HG02943 (cell line): ENCODE measurements around the gene SEC14L1.

Experiments used
- ATAC-seq: cut with Tn5 transposase; IDR thresholded peaks from one replicate; pipeline ENCODE4 v1.9.1; 2021; ENCODE audit warnings: mild to moderate bottlenecking, low read depth, moderate library complexity; ENCODE audit not compliant: unreplicated experiment

SEC14L1 gene

DNA sequence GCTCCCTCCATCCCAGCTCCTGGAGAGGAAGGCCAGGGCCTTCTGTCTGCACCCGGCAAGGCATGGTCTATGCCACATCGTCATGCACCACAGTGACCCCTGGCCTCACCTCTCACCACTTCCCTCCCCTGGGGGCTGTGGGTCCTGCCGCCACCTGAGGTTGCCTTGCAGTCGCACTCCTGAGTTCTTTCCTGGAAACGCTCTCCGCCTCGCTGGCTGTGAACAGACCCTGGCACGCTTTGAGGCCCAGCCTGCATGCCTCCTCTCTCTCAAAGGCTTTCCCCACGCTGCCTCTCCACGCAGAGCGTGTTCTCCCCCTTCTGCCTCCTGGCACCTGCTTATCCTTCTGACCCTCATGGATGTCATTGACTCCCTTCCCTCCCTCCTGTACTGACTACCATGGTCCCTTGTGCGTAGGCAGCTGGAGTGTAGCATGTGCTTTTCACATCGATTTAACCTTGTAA is 45.4 kb downstream of the SEC14L1 start:
- ATAC-seq, result no peak

DNA sequence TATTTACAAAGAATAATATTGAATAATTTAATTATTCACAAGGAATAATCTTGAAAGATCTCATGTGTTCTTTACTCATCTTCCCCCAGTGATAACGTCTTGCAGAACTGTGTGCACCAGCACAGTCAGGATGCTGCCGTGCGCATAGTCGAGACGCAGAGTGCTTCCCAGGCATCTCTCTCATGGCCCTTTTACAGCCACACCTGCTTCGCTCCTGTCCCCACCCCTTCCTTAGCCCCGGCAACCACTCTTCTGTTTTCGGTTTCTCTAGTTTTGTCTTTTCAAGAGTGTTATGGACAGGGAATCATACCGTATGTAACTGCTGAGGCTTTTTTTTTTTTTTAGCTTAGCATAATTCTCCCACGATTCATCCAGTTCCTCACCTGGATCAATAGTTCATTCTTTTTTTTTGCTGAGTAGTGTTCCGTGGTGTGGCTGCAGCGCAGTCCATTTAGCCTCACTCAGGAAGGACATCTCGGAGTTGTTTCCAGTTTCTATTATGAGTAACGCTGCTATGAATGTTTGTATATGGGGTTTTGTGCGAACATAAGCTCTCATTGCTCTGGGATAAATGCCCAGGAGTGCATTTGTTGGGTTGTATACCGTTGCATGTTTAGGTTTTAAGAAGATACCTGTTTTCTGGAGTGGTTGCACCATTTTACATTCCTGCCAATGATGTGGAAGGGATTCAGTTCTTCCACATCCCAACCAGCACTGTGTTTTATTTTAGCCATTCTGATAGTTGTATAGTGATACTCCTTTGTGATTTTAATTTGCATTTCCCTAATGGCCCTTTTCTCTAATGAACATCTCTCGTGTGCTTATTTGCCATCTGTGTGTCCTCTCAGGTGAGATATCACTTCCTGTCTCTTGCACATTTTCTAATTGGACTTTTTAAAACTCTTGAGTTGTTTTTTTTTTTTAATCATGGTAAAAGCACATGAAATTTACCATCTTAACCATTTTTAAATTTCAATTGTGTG is 47.6 kb downstream of the SEC14L1 start:
- no peak for ATAC-seq

DNA sequence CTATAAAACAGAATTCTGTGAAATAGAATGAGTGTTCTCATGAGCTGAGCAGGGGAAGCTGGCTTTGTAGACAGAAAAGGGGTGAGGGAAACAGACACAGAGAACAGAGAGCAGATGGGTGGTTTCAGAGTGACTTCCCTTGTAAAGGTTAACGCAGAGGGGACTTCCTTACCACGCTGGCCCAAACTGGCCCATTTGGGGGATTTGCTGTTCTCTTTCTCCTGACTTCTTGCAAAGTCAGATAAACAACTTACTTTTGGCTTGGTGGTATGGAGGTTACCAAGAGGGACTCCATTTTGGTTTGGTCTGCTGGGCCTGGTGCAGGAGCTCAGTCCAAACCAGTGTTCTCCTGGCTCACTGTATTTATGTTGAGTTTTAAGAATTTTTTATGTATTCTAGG is 48.4 kb downstream of the SEC14L1 start:
- no peak for ATAC-seq

DNA sequence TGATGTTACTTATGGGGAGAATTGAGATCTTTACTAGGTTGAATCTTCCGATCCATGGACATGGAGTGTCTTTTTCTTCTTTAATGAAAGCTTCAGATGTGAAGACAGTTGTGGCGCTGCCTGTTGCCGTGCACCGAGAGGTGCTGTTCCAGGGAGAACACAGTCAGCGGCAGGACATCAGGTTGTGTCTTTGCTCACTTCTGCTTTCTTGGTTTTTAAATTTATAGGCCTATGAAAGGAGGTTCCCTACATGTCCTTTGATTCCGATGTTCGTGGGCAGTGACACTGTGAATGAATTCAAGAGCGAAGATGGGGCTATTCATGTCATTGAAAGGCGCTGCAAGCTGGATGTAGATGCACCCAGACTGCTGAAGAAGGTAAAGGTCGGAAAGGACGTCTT is 49.8 kb downstream of the SEC14L1 start:
- ATAC-seq, result no peak

DNA sequence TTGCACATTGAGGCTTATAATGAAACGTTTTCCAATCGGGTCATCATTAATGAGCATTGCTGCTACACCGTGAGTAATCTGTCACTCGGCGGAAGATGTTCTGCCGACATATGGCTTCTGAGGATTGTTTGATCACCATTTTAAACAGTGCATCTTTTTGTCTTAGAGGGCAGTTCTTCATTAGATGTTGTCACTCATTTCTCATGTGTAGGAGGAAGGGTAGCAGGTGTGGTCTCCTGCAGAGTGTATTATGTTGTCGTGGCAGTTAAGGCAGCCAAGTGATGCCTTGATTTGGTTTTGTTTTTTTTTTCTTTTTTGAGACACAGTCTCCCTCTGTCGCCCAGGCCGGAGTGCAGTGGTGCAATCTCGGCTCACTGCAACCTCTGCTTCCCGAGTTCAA is 50.5 kb downstream of the SEC14L1 start:
- ATAC-seq, result no peak

DNA sequence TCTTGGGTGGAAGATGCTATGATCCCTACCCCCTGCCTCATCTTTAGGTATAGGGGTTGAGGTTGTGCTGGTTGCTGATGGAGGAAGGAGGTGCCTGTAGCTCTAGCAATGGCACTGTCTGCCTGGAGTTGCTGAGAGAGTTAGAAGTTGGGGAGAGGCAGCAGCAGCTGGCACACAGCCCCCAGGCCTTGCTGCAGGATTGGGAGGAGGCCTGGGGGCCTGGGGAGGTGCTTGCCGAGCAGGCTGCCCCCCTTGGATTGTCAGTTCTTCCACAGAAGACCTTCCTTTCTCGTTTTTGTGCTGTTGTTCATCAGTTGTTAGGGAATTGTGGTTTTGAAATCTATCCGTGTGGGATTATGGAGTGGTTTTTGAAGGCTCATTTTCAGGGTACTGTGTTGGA is 52.9 kb downstream of the SEC14L1 start:
- no peak for ATAC-seq

DNA sequence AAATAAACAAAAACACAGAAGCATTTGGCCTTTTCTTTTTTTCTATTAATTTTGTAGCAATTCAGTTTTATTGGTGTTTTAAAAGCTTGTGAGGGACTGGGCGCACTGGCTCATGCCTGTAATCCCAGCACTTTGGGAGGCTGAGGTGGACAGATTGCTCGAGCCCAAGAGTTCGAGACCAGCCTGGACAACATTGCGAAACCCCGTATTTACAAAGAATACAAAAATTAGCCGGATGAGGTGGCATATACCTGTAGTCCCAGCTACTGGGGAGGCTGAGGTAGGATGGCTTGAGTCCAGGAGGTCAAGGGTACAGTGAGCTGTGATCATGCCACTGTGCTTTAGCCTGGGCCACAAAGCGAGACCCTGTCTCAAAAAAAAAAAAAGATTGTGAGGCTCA is 53.4 kb downstream of the SEC14L1 start:
- no peak for ATAC-seq

DNA sequence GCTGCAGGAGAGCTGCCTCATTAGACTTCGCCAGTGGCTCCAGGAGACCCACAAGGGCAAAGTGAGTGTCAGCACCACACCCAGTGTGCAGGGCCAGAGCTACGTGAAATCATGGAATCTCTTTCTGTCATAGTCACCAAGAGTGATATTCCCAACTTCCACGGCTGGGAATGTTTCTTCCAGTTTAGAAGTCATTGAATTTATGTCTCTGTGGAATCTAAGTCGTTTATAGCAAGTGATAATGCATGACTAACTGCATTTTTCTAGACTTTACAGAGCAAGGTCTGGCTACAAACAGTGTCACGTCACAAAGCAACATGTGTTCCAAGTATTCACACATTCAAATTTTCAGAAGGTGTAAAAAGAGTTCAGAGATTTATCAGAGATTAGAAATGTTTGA is 55.5 kb downstream of the SEC14L1 start:
- ATAC-seq, result no peak

DNA sequence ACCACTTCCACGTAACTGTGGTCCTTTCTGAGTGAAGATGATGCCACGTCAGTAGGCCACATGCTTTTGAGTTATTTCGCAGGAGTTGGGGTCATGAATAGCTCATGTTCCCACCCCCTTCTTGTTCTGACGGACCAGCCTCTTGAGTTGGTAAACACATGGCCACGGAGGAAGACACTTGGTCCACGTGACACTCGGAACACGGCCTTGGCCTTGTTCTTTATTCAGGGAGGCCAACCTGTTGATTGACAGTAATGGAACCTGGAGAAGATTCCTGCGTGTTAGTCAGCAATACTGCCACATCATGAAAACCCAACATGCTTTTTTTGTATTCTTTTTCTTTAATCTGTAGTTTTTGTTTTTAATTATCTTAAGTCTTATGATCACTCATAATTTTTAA is 56.3 kb downstream of the SEC14L1 start:
- no peak for ATAC-seq

DNA sequence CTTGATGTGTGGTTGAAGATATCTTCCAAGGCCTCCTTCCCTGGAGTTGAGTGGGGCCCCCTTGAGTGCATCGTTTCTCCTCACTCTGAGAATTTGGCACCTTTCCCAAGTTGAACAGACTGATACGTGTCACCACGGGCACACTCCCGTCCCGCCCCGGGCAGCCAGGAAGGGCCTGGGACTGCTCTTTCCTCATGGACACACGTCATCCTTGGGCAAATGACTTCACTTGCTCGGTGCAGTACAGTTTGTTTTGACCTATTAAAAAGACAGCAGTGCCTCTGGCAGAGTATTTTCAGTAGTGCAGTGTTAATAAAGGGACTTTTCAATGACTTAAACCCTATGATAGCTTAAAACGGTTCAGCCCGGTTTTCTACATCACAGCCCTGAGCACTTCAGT is 59.9 kb downstream of the SEC14L1 start:
- ATAC-seq, result no peak

DNA sequence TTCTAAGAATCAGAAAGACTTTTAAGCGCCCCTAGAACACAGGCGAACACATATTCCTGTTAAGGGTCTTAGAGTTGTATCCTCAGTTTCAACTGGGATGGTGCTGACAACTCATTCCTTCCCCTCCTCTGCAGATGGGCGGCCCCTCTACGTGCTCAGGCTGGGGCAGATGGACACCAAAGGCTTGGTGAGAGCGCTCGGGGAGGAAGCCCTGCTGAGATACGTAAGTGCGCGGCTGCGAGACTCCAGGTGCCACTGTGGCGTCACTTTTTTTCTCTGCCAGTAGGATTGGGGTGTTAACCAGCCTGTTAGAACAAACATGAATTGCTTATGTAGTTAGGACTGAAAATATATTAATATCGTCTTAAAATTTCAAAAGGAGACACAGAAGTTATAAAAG is 62.7 kb downstream of the SEC14L1 start:
- ATAC-seq, result no peak

DNA sequence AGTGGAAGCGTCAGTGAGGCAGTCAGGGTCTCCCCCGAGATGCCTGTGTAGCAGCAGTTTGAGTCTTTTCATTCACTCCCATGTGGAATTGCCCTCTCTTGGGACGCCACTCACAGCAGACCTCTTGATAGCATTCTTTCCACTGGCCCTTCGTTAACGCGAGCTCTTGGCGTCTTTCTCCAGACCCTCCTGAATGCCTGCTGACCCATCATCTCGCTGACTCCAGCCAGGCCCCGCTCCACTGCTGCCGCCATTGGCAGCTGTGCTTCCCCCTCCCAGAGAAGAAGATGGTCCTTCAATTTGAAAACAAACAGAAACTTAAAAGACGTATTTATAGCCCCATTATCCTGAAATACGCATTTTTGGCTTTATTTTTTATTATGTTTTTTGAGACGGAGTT is 63.1 kb downstream of the SEC14L1 start:
- no peak for ATAC-seq

DNA sequence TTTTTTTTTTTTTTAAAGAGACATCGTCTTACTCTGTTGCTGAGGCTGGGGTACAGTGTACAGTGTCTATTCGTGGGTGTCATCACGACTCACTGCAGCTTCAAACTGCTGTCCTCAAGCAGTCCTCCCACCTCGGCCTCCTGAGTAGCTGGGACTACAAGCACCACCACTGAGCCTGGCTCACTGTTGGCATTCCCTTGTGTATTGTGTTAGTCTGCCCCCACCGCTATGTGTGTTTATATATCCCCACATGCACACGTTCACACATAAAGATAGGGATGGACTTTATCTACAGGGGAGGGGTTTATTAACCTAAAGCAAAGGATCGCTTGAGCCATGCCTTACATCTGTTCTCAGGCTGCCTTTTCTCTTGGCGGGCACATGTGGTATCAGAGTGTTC is 63.8 kb downstream of the SEC14L1 start:
- no peak for ATAC-seq

DNA sequence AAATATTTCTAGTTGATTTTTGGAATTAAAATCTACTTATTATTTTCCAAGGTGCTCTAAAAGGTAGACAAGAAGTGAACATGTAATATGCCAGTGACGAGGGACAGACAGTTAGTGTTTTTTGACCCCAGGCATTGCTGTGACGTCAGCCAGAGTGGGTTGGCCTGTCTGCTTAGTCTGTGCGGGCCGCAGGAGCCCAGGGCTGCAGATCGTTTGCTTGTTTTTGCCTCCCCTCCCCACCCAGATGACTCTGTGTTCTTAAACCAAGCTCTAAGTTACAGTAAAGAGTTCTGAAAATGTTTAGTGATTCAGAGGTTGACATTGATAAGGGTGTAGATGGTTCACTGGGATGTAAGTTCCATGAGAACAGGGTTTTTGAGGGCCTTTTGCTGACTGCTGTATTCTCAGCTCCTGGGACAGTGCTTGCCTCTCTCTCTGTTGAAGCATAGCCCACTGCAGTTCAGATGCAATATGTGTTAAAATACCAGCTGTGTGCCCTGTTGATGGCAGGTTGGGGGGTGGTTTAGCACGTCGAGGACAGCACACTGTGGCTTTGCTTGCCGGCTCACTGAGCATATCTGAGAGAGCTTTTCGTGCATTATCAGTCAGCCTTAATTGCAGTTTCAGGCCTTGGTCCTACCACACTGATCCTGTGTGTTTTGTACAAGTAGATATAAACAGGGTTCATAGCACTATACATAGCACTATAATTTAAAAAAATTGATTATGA is 64.8 kb downstream of the SEC14L1 start:
- no peak for ATAC-seq

DNA sequence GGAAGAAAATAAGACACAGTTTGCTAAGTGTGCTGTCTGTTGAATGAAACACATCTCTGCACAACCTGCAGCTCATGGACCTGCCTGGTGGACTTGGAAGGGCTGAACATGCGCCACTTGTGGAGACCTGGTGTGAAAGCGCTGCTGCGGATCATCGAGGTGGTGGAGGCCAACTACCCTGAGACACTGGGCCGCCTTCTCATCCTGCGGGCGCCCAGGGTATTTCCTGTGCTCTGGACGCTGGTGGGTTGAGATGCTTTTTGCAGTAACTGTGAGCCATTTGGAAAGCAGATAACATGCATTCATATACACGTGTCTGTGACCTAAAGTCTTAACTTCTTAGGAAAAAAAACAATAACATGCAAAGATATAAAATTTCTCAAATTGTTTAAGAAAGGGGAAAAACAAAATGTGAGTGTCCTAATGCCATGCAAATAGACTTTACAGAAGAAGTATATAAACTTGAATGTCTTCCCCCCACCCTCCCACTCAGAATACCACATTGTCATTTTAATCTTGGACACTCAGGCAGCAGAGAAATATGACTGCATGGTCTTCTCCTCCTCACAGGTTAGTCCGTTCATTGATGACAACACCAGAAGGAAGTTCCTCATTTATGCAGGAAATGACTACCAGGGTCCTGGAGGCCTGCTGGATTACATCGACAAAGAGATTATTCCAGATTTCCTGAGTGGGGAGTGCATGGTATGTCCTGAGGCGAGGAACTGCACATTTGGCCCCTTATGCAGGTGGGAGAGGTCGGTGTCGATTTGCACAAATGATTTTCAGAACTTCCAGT is 65.6 kb downstream of the SEC14L1 start:
- ATAC-seq, result no peak

DNA sequence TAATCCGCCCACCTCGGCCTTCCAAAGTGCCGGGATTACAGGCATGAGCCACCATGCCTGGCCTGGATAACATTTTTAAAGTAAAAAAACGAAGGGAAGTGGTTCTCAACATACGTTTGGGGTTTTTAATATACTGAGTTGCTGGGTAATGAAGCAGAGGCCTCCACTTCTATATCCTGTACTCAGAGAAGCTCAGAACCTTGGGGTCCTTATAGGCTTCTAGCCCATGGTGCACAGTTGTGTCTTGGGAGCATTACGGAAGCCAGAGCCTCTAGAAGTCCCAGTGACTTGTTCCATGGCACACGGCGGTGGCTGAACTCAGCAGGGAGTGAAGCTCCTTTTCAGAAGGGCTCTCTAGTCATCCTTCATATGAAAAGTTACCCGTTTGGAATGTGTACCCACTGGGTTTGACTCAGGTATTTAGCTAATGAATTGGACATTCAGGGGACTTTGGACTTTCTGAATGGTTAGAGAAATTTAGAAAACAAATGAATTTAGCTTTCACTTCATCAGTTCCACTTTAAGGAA is 67.0 kb downstream of the SEC14L1 start:
- ATAC-seq, result no peak

DNA sequence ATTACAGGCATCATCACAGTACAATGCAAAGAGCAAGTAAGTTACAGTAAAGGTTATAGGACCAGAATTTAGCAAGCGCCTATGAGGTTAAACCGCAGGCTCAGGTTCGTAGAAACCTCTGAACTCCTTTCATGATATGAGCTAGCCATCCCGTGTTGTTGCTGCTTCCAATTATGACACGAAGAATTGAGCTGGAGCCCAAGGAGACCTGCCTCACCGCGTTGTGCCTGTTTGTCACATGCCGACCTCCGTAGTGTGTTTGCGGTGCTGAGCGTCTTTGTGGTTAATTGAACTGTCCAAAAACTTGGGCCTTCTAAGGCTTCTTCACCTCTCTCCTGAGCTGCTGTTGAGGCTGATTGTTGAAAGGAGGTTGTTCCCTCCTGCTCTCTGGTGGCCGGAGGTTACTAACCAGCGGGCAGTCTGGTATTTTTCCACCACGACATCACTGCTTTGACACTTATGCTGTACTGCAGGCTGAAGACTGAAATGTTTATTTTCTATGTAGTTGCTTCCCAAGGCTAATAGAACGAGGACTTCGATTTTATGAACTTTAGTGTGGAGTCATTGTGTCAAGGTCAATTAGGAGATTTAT is 67.5 kb downstream of the SEC14L1 start:
- ATAC-seq, result no peak

DNA sequence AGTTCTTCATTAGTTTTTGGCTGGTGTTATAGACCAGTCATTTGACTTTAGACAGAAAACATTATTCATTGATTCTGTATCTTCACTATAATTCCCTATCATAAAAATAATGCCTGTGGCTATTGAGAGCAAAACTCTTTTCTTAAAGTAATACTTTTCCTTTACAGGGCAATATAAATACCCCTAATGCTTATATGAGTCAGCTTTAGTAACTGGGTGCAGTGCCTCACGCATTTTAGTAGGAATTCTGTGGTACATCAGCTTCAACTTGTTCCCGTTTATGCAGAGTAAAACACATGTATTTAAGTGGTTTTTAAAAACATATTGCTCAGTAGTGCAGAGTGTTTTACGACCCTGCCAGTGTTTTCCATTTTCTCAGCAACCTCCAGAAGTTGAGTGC is 68.1 kb downstream of the SEC14L1 start:
- no peak for ATAC-seq

DNA sequence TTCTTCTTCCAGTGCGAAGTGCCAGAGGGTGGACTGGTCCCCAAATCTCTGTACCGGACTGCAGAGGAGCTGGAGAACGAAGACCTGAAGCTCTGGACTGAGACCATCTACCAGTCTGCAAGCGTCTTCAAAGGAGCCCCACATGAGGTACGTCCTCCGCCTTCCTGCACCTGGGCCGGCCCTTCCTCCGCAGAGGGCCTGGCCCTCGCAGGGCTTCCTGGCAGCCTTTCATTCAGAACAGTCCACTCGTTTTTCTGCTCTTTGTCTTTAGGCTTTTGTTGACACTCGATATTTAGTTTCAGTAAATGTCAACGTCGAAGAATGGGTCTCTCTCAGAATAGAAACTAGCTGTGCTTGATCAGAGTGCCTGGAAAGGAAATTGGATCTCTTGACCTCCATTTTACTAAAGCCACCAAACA is 68.6 kb downstream of the SEC14L1 start:
- ATAC-seq, result no peak

DNA sequence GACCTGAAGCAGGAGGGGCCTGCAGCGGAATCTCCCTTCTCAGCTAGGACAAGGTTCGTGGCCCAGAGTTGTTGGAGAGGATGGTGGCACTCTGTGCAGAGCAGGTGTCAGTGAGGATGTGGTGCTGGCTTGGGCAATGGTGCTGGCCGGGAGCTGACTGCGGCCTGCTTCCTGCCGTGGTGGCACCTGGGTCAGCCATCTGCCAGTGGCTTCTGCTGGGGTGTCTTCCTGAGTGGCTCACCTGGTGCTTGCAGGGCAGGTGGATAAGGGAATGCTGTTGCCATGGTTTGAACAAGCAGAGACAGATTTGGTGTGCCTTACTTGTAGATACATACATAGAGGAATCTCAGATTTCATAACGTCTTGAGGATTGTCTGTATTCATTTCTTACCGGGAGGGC is 69.6 kb downstream of the SEC14L1 start:
- no peak for ATAC-seq
